Mucosa of descending colon (tissue), 3 donors: ENCODE data around the gene GH2. TPM values are rescaled to one million over a fixed set of nuclear protein-coding genes. Genes with fewer than 3 reads are reported as not detected.
A peak's percentile ranks its signal among the peaks of the same experiment; 100 is the strongest.

Source experiments
- ATAC-seq: fragments of 200-7000 bp; cut with Tn5 transposase; one replicate; pipeline ENCODE4 v1.9.1; 2020; ENCODE audit warnings: mild to moderate bottlenecking, moderate library complexity
- DNase-seq, 3 donors: peaks; one replicate each; pipeline ENCODE4 v3.0.0-alpha.2; 2020
- H3K36me3 ChIP-seq: fragments of 200-600 bp; one replicate; pipeline ENCODE4 v1.8.0; 2021; ENCODE audit warnings: low read depth, mild to moderate bottlenecking
- H3K4me1 ChIP-seq: fragments of 200-600 bp; one replicate; pipeline ENCODE4 v1.8.0; 2021; ENCODE audit warnings: low read depth, mild to moderate bottlenecking
- H3K4me3 ChIP-seq: fragments of 200-600 bp; one replicate; pipeline ENCODE4 v1.8.0; 2021; ENCODE audit warnings: mild to moderate bottlenecking
- H3K9me3 ChIP-seq: fragments of 200-600 bp; one replicate; pipeline ENCODE4 v1.8.0; 2021; ENCODE audit warnings: mild to moderate bottlenecking
- CTCF ChIP-seq: fragments of 200-600 bp; IDR thresholded peaks from one replicate; pipeline ENCODE4 v1.8.0; 2022; ENCODE audit warnings: antibody characterized with exemption, mild to moderate bottlenecking
- intact Hi-C, 2 donors: fragments of 100-400 bp; cut with DNase I in 1 of 2; cut with micrococcal nuclease in 1 of 2; formaldehyde crosslinking; loops; one replicate each; pipeline versions ENCODE4 v1.11.0 to v1.11.1; 2022; cut with DNase I, micrococcal nuclease
- total RNA-seq, 3 donors: library from RNA; stranded (reverse); fragmentation: NEBNext Ultra II Directional in 2 of 3; extraction: Animal tissue kit (Norgen Biotek cat#: 25700) in 2 of 3; gene quantifications; one replicate each; pipeline versions ENCODE4 v1.2.1 to v1.2.4, GENCODE V29; 2021 to 2023
- donor health status: DM: no; HTN: no; CAD: no; lungs with moderate emphysema.
- donor health status: DM: no; HTN: no; CAD: no.
- donor health status: DM: no; HTN: yes; CAD: no.

GH2 gene
- total RNA-seq, 3 donors from 2014 or later = not detected

GRCh38 chr17:63853260-63853659 lies 28.5 kb downstream of the GH2 start:
- no peak overlapping the region for H3K4me3 ChIP-seq
- H3K36me3 ChIP-seq = no peaks in the 10 kb centered on the region

GRCh38 chr17:63850401-63850800 lies 31.3 kb downstream of the GH2 start:
- DNase-seq (no peak), ATAC-seq (no peak)

More at GRCh38 chr17:63853260-63853659, 28.5 kb downstream of the GH2 start:
- no peak for DNase-seq
- no peaks in the 10 kb centered on the region for H3K4me1 ChIP-seq
- intact Hi-C loops = no loop called here
- TF ChIP-seq CTCF = no peak
- H3K9me3 ChIP-seq = no peaks in the 10 kb centered on the region
- ATAC-seq = no peak

GRCh38 chr17:63848834-63849689 lies 32.7 kb downstream of the GH2 start:
- ATAC-seq (peak; percentile 99), DNase-seq (peak; percentile 92 to 94 (median 93))
- no peak overlapping the region for H3K4me3 ChIP-seq
- H3K9me3 ChIP-seq = no peaks in the 10 kb centered on the region
- H3K4me1 ChIP-seq = no peaks in the 10 kb centered on the region
- intact Hi-C loops = no loop called here
- no peaks in the 10 kb centered on the region for H3K36me3 ChIP-seq
- TF ChIP-seq CTCF = no peak

More at GRCh38 chr17:63850401-63850800, 31.3 kb downstream of the GH2 start:
- no peaks in the 10 kb centered on the region for H3K9me3 ChIP-seq
- intact Hi-C loops = no loop called here
- H3K36me3 ChIP-seq = no peaks in the 10 kb centered on the region
- no peak overlapping the region for H3K4me3 ChIP-seq
- TF ChIP-seq CTCF = no peak
- H3K4me1 ChIP-seq = no peaks in the 10 kb centered on the region

GRCh38 chr17:63847525-63848249 lies 34.1 kb downstream of the GH2 start:
- Histone ChIP-seq H3K4me3 (no peak overlapping the region), H3K4me1 (peaks cover 6% of the 10 kb centered on the region), H3K36me3 (no peaks in the 10 kb centered on the region), H3K9me3 (no peaks in the 10 kb centered on the region)
- DNase-seq (no peak), ATAC-seq (no peak)
- no peak for TF ChIP-seq CTCF
- intact Hi-C loops = no loop called here

GRCh38 chr17:63845509-63845908 lies 36.2 kb downstream of the GH2 start:
- no peak overlapping the region for H3K4me3 ChIP-seq
- DNase-seq = no peak
- no peak for ATAC-seq
- no peaks in the 10 kb centered on the region for H3K36me3 ChIP-seq
- peaks cover 14% of the 10 kb centered on the region for H3K4me1 ChIP-seq
- no peaks in the 10 kb centered on the region for H3K9me3 ChIP-seq
- TF ChIP-seq CTCF = no peak
- intact Hi-C loops = no loop called here
